GM12873 (cell line): ENCODE results near the gene ROBO1.

Experiments
- CTCF ChIP-seq: IDR thresholded peaks from 2 replicates; pipeline ENCODE4 v1.5.1; 2012; ENCODE audit warnings: low read depth, mild to moderate bottlenecking, moderate library complexity, low read length, control low read depth; ENCODE audit not compliant: insufficient read depth; ENCODE audit errors: missing control alignments

The ROBO1 gene

GRCh38 chr3:79672731-79673130 is 95.1 kb downstream of the ROBO1 start:
- no peak for TF ChIP-seq CTCF

GRCh38 chr3:79672075-79672474 is 95.7 kb downstream of the ROBO1 start:
- TF ChIP-seq CTCF, result no peak

GRCh38 chr3:79670178-79670577 is 97.6 kb downstream of the ROBO1 start:
- TF ChIP-seq CTCF, result no peak

GRCh38 chr3:79664455-79664854 is 103.3 kb downstream of the ROBO1 start:
- no peak for TF ChIP-seq CTCF

- no peak for TF ChIP-seq CTCF
These were observed 105.9 kb downstream of the ROBO1 start for GRCh38 chr3:79661896-79662295.

DNA sequence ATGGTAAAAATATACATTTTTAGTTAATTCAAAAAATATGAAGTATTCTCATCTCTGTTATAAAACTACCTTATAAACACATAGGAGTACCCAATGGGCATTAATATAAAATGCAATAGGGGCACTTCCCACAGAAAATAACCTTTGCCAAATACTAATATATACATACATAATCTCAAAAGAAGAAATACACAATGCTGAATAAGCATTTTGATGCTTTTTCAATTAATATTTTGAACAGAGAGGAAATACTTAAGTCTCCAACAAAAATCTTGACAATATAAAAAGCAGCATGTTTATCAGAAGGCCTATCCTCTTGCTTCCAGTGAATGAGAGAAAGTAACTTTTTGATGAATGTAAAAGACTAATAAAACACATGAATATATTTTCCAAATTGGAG is 110.7 kb downstream of the ROBO1 start:
- no peak for TF ChIP-seq CTCF

- no peak for TF ChIP-seq CTCF
These were observed 113.8 kb downstream of the ROBO1 start for GRCh38 chr3:79654019-79654418.

DNA sequence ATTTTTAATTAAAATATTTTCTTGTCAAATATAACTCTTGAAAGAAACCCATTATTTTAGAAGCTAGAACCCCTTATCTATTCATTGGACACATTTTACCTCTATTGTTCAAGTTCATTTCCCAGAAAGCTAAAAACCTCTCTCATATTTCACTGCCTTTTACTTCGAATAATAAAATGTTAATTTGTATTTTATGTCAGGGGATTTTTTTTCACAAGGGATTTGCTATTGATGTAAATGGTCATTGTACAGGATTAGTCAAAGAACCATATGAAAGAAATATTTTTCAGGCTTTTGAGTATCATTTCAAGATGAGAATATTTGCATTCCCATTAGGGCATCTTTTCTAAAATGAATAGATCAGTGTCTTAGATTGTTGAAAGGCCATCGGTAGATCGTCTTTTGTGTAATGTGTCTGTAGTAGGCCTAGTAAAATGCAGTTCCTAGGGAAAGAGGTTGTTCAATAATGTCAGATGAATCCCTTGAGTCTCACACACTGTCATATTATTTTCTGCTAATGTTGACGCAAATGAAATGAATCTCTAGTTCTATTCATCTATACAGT is 114.5 kb downstream of the ROBO1 start:
- TF ChIP-seq CTCF, result no peak
